ENCODE results near the gene SLC18A3.

The SLC18A3 gene

DNA sequence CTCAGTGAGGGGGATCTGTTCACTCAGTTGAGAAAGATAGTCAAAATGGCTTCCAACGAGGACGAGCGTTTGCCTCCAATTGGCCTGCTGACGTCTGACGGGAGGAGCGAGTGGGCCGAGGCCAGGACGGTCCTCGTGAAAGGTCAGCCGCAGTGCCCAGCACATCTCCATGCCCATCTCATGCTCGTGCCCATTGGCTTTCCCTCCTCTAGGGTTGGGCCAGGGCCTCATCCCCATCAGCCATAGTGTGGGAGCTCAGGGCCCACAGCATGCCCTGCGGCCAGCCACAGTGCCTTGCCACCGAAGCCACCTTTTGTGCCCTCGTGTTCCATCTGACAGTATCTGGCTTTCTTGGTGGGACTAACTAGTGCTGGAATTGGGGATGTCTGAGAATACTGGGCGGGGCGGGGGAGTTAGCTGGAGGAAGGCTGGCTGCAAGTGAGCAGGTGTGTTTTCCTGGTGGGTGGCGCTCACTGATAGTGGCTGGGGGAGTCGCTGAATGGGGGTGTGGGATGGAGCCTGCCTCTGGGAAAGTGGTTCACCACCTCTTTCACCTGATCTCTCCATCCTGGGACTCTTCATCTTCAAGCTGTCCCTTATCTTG lies 17.6 kb downstream of the SLC18A3 start:
- DNase-seq (ENCODE audit: low spot score), result no peak

DNA sequence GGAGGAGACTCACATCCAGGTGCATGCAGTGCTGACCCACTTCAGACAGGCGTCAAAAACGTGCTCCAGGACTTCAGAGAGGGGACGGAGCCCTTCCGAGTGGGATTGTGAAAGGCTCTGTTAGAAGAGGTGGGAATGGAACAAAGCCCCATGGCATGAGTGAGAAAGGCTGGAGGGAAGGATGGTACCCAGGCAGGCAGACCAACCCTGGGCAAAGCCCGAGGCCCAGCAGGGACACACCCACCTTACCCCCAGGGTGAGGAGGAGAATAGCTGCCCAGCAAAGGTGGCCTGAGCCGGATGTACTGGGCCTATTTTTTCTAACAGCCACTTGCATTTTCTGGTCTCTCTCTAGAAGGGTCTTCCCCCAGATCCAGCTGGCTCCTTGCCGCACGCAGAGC lies 18.5 kb downstream of the SLC18A3 start:
- no peak for DNase-seq (ENCODE audit: low spot score)

DNA sequence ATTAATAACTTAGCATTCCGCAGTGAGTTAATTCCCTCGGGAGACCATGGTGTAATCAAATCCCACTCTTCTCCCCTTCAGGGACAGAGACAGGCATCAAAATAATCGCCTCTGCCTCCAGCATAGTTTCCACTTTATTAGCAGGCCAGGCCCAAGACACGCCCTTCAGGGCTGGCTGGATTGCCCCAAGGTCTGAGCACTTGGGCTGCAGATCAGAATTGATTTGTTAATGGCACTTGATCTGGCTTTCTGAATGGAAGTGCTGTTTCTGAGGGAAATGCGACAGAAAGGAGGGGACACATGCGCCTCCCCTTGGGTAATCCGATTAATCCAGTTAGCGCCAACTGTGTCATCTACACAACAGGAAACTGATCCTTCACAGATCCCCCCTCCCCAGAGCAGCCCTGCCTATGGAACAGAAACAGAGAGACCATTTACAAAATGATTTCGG lies 19.3 kb downstream of the SLC18A3 start:
- DNase-seq (ENCODE audit: low spot score), result no peak

DNA sequence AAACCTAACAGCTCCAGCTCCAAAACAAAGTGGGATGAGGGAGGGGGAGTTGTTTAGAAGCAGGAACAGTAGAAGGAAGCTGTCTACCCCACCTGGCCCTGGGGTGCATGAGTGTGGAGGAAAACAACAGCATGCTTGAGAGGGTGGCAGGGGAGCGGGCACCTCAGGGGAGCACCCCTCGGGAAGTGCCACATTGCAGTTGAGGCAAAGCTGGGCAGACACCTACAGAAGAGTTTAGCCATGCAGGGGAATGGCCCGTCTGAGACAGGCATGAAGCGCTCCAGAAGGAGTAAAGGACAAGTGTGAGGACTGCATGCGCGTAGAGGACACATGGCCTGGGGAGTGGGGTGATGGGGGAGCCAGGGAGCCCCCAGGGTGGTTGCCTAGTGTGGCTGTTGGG lies 21.9 kb downstream of the SLC18A3 start:
- no peak for DNase-seq (ENCODE audit: low spot score)

DNA sequence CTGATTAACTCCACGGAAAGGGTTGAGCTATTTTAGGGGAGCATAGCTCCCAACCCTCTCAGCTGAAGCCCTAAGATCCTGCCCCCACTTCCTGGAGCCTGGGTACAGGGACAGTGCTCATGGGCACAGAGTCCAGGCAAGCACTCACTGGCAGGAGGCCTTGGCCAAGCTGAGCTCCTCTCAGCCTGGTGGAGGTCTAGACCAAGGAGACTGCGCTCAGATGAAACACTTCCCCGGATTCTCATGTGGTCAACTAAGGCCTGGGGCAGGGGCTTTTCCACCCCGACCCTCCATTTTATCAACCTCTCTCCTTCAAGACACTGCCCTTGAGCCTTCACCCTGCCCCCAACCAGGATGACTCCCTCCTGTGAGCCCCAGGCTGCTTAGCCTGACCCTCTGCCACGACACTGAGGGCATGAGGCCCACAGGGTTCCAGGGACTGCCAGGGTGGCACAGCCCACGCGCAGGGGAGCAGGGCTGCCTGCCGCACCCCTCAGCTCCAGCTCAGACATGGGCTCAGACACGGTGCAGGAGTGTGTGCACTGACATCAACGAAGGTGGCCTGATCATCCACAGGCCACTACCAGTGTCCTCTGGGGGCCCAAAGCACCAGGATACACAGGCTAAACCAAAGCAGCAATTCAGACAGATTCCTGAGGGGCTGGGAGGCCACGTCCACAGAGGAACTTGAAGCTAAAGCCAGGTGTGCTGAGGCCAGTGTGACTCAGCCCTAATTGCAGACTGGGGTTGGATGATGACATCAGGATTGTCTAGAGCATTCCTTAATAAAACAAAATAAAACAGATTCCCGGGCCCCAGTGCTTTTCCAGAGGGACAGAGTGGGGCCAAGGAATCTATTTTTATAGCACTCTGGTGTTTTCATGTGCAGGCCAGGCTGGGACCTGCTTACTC lies 22.6 kb downstream of the SLC18A3 start:
- no peak for DNase-seq (ENCODE audit: low spot score)

DNA sequence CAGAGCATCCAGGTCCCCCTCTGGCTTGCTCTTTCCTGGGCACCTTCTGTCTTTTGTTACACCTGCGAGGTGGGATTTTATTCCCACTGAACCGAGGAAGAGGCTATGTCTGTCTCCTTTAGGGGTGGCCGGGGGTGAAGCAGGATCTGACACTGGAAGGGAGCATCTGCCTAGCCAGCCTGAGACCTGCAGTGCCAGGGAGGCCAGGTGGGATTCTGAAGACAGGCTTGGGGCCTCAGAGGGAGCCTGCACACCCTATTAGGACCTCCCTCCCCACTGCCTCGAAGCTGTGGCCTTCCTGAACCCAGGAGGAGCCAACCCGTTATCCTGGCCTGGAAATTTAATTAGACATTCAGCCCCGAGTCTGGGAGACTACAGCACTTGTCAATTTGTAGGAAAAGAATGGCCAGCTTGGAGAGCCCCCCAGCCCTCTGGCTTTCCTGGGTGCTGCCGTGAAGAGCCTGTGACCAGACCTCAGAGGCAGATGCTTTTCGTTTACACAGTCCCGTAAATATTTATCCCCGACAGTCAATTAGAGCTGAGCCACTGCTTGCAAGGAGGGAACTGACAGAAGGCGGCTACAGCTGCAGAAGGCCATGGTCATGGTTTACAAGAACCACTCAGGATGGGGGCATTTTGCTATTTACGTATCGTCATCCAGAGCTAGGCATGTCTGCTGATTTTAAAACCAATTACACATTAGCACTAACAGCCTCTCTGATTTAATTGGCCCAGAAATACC lies 23.4 kb downstream of the SLC18A3 start:
- no peak for DNase-seq (ENCODE audit: low spot score)

DNA sequence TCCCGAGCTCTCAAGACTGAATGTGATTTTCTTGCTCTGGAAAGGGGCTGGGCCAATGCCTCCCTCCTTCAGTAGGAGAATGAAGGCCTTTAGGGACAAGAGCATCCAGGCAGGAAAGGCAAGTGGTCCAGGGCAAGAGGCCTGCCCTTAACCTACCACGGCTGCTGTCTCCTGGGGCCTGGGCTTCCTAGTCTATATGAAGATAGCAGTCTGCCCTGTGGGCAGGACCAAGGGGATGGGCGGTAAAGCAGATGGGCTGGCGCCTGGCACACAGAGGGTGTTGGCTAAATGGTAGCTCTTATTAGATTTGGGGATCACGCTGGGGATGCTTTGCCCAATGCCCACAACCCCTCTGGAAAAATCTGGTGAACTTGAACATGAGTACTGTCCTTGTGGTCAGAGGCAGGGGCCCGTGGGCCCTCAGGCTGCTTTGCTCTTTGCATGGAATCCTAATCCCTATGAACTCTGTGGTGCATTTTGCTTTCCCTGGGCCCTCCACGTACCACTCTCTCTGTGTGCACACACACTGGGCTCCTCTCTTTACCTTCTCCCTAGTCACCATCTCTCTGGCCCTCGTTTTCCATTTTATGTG lies 24.1 kb downstream of the SLC18A3 start:
- DNase-seq (ENCODE audit: low spot score), result no peak

DNA sequence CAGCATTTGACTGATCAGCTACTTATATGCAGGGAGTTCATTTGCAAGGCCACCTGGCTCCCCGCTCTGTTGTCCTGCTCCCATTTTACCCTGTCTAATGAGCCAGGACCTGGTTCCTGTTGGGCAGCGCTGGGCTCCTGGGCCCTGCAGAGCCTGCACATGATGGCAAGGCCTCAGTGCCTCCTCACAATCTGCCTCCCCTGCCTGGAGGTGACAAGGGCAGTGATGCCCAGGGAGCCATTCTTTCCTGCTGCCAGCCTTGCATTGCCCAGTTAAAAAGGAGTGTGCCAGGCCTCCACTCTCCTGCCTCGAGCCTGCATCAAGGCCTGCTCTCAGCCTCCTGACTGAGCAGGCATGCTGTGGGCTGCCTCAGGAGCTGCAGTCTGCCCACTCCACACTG lies 32.2 kb downstream of the SLC18A3 start:
- no peak for DNase-seq (ENCODE audit: low spot score)

DNA sequence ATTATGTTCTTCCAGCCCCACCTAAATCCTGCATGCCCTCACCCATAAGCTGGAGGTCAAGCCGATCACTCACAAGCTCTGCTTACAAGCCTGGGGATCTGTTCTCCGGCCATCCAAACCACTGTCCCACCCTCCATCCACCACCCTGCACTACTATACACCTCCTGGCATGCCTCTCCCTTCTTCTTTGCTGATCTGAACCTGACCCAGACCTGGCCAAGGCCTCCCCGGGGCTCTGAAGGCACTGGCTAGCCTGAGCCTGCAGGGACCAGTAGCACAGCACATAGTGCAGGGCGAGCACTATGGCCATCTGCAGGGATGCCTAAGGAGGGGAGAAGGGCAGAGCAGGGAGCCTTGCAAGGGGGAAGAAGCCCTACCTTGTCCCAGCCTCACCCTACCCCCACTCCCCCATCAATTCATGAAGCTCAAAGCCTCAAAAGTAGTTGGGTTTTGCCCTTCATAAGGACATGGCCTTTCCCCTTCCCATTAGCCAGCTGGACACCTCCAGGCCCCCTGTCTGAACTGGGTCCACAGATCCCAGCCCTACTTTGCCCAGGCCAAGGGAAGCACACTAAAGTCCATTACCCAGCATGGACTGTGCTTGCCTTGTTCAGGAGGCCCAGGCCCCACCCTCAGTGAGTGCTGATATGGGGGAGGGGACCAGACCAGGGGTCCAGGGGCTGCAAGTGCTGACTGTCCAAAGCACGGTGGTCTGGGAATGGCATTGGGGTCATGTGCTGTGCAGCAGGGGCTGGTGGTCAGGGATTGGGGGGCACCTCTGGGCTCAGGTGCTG lies 33.3 kb downstream of the SLC18A3 start:
- no peak for DNase-seq (ENCODE audit: low spot score)

DNA sequence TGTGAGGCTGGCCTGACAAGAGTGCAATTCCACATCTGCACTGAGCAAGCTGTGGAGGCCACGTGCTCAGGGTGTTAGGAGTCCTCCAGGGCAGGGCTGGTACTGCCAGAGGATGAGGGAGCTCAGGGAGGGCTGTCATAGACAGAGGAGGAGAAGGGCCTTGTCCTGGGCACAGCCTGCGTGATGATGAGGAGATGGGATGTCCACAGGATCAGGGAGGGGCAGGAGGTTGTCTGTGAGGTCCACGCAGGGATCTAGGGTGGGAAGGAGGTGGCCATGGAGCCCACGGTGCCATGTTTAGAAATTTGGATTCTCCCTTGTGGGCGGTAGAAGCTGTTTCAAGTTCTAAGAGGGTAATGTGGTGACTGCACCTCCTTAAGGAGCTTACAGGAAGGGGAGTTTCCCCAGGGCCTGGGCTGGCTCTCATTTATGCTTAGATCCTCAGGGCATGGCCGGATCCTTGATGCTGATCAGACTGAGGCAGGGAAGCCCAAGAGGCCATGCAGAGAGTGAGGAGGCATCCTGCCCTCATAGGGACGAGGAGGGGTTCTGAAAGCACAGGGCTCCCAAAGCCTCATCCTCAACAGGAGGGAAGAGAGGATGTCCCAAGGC lies 34.0 kb downstream of the SLC18A3 start:
- DNase-seq (ENCODE audit: low spot score), result no peak

DNA sequence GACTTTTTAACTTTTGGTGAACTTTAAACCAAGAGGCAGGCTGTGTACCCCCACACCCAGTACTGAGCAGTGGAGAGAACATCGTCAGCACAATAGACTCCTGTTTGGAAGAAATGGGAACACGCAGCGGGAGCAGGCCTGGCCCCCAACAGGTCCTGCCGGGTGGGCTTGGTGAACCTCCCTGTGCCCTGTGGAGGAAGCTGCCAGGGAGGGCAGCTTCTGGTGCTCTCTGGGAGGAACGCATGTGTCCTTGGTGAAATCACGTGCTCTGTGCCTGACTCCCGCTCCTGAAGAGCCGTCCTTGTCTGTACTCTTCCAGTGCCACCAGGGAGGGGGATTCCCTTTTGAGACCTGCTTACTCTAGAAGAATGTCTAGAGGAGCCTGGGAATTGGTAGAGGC lies 35.3 kb downstream of the SLC18A3 start:
- DNase-seq (ENCODE audit: low spot score), result no peak

DNA sequence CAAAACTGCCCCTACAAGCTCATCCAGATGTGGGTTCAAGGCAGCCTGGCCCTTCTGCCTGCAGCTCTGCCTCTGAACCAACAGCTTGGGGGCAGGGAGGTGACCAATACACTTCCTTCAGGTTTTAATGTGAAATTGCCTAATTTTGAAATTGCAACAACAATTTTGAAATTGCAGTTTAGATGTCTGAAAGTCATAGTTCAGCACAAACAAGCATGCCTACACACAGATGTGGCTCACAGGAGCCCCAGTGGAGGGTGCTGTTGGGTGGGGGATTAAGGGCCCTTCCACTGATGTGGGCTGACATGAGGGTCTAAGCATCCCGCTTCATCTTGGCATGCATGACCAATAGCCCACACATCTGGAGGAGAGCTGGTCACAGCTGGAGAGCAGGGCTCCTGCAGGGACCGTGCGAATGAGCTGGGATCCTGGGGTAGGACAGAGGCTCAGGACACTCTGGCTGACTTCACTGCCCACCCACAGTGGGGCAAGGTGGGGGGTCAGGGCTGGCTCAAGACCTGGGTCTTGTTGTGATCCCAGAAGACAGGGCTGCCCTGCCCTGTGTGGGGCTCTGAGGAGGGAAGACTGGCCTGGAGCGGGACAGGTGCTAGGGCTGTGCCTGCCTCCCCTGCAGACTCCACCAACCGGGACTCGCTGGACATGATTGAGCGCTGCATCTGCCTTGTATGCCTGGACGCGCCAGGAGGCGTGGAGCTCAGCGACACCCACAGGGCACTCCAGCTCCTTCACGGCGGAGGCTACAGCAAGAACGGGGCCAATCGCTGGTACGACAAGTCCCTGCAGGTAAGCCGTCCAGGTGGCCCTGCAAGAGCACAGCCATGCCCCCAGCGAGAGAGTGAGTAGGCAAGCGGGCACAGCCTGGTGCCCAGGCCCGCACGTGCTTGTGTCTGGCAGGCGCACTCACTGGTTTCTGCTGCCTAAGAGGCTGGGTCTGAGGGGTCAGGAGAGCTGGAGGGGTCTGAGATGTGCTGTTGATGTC lies 36.1 kb downstream of the SLC18A3 start:
- DNase-seq (ENCODE audit: low spot score), result no peak

DNA sequence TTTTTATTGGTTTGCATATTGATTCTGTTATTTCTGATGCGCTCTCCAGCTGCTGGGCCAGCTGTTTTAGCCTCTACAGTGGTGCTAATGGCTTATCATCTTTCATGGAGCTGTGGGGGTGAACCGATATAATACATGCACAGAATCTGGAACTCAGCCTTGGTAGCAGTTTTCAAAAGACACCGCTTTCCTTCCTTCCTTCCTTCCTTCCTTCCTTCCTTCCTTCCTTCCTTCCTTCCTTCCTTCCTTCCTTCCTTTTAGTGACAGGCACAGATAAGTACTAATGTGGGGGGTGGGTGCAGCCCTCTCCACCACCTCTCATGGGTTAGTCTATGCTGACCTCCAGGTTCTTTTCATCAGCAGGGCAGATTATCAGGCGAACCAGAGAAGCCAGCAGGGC lies 37.4 kb downstream of the SLC18A3 start:
- no peak for DNase-seq (ENCODE audit: low spot score)

DNA sequence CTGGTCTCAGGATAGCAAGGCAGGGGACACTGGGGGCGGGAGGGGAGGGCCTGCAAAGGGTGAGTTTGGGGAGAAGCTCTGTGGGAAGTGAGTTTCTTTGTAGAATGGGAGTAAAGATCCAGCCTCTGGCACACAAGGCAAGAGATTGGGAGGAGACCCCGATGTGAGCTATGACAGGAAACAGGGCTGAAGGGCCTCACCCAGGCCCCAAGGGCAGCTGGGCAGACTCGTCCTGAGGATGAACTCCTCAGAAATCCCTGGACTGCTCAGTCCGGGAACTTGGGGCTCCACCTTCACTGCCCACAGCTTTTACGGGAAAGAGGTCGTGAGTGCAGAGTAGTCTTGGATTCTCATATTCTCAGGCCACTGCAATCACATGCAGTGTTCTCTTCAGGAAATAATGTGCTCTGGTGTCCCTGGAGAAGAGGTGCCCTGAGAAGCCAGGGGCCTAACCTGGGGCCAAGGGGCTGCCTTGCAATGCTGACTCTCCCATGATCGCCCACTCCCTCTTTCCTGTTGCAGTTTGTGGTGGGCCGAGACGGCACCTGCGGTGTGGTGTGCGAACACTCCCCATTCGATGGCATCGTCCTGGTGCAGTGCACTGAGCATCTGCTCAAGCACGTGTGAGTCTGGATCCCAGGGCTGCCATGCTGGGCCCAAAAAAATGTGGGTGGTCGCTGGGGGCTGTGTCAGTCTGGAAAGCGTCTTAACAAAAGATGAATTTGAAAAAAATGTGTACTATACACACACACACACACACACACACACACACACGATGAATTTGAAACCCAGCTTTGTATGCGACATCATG lies 38.1 kb downstream of the SLC18A3 start:
- no peak for DNase-seq (ENCODE audit: low spot score)

DNA sequence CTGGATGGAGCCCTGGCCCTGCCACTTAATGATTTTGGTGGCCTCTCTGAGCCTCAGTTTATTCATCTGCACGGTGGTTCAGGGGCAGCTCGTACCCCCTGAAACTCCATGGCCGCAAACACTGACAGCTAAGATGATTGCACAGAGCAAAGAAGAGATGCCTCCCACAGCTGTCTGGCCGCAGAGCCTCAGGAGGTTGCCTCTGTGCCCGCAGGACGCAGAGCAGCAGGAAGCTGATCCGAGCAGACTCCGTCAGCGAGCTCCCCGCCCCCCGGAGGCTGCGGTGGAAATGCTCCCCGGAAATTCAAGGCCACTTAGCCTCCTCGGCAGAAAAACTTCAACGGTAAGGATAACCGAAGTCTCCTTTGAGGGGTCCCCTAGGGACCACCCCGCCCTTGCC lies 39.2 kb downstream of the SLC18A3 start:
- no peak for DNase-seq (ENCODE audit: low spot score)

DNA sequence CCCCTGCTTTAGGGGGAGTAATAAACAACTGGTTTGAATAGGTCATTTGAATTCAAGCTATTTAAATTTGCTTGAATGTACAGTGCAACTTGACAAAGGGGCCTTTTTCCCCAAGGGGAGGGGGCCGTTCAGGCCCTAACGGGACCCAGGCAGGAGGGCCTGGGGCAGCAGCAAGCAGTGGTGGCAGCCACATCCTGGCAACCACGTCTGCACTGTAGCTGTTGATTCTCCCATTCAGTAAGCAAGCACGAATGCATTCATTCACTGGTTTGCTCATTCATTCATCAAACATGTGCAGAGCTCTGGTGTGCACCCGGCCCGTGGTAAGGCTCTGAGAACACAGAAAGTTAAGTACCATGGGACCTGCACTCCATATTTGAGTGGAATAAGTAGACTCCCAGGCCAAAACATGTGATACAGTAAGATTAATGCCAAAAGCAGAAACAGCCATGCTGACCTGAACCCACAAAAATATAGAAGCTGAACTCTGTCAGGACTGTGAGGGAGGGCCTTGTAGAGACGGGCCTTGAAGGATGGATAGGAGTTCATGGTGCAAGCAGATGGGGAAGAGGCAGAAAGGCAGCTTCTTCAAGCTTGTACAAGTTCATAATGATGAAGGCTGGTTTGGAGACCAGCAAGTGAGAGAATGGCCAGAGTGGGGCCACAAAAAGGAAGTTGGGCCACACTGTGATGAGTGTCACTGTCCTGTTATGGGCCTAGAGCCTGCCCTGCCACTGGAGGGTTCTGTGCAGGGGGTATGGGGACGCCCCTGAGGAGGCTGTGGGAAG lies 40.0 kb downstream of the SLC18A3 start:
- DNase-seq (ENCODE audit: low spot score), result no peak

DNA sequence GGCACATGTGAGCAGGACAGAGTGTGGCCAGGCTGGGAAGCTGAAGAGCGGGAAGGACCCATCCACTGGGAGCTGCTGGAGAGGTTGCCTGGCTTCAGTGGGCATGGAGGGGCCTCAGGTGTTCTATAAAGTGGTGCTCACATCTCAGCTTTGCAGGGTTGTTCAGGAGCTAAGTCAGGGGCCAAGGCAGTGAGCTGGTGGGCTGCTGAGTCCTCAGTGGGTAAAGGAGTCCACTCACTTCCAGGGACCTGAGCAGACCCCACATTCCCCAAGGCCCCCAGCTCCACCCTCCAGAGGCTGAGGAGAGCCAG lies 40.6 kb downstream of the SLC18A3 start:
- DNase-seq (ENCODE audit: low spot score), result no peak

DNA sequence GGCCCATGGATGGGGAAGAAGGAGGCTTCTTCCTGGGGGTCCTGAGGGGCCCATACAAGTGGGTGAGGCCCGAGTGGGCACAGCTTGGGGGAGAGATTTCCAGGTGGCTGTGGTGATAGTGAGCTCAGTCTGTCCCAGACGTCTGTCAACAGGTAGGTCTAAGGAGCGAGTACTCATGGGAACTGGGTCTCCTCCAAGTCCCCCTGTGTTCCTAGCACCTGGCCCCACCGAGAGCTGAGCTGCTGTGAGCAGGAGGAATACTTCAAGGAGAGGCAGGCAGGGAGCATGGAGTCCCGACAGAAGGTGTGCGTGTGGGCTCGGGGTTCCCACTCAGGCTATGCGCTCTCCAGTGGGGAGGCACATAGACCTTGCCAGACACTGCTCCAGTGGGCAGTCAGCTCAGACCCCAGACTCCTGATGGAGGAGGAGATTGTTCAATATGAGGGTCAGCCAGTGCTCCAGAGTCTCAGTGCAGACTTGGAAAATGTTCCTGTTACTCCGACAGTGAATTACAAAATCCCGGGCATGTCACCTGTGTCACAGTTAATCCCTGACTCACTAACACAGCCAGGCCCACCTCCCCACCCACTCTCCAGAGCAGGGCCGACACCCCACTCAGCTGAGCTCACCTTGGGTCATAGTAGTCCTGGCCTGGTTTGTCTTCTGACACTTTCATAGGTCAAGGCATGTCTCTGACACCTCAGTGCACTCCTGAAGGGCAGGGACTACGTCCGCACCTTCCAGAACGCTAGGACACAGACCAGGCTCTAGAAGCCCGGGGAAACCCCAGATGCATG lies 41.1 kb downstream of the SLC18A3 start:
- DNase-seq (ENCODE audit: low spot score), result no peak

Data from NAMALWA (cell line).